ENCODE measurements around the gene GALNT14.

GALNT14 gene

DNA sequence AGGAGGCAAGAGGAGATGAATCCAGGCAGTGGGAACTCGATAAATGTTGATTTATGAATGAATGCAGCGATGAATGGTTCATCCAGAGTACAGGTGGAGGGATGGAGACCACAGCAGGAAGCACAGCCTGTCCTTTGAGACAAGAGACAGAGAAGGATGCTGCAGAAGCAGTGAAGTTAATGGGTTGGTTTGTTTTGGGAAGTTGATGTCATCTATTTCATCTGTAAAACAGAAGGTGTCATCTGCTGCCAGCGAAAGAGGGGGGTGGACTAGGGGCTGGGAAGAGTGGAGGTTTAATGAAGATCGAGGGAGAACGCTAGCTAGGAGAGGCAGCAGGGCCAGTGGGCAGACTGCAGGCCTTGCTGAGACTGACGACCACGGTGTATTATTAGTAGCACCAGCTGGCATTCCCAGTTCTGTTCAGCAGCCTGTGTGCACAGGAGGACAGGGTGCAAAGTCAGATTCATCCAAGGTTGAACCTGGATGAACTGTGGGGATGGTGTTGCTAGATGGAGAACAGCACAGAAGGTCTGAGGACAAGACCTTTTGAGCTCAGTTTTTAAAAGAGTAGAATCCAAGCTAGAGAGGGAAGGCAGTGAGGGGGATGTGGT is 210.7 kb downstream of the GALNT14 start:
- no peak for DNase-seq (ENCODE audit: low read depth)
- no peak overlapping the region for H3K4me3 ChIP-seq (ENCODE audit: low read depth, low read length)
- TF ChIP-seq, protein P1, sequence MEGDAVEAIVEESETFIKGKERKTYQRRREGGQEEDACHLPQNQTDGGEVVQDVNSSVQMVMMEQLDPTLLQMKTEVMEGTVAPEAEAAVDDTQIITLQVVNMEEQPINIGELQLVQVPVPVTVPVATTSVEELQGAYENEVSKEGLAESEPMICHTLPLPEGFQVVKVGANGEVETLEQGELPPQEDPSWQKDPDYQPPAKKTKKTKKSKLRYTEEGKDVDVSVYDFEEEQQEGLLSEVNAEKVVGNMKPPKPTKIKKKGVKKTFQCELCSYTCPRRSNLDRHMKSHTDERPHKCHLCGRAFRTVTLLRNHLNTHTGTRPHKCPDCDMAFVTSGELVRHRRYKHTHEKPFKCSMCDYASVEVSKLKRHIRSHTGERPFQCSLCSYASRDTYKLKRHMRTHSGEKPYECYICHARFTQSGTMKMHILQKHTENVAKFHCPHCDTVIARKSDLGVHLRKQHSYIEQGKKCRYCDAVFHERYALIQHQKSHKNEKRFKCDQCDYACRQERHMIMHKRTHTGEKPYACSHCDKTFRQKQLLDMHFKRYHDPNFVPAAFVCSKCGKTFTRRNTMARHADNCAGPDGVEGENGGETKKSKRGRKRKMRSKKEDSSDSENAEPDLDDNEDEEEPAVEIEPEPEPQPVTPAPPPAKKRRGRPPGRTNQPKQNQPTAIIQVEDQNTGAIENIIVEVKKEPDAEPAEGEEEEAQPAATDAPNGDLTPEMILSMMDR (IDR thresholded peaks at IDR 0.05; ENCODE audit: insufficient read depth, low read depth, low read length, missing control alignments): no peak

DNA sequence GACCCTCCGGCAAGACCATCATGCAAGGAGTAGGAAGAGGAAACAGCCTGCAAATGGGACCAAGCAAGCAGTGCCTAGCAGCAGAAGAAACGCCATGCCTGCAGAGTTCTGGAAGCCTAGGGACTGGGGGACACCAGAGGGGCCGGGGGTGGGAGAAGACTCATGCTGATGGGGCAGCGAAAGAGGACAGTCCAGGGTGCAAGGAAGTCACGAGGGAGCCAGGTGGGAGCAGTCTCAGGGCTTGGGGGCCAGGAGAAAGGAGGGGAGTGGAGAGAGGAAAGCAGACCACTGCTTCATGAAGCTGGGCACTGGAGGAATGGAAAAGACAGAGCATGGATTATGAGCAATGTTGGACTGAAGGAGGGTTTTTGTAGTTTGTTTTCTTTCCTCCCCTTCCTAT is 211.6 kb downstream of the GALNT14 start:
- no peak for DNase-seq (ENCODE audit: low read depth)

DNA sequence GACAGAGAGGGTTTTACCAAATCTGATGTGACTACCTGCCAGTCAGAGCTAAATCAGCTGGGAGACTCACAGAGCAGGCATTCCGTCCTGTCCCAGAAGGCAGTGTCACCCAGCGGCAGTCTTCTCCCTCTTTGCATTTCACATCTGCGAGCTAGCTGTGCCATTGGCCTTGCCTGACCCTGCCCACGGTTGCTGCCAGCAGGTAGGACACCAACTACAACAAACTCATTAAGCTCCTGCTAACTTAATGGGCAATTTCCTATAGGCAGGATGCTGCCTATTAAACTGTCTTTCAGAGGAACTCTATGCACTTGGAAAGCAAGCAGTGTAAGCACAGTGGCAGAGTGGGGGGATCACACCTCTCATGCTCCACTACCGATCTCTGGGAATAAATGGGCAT is 214.6 kb downstream of the GALNT14 start:
- TF ChIP-seq, protein P1 (IDR thresholded peaks at IDR 0.05; ENCODE audit: insufficient read depth, low read depth, low read length, missing control alignments): no peak
- DNase-seq (ENCODE audit: low read depth): no peak
- no peak overlapping the region for H3K4me3 ChIP-seq (ENCODE audit: low read depth, low read length)

More for the DNA sequence above, 211.6 kb downstream of the GALNT14 start:
- H3K4me3 ChIP-seq (ENCODE audit: low read depth, low read length): no peak overlapping the region
- TF ChIP-seq, protein P1 (IDR thresholded peaks at IDR 0.05; ENCODE audit: insufficient read depth, low read depth, low read length, missing control alignments): no peak

DNA sequence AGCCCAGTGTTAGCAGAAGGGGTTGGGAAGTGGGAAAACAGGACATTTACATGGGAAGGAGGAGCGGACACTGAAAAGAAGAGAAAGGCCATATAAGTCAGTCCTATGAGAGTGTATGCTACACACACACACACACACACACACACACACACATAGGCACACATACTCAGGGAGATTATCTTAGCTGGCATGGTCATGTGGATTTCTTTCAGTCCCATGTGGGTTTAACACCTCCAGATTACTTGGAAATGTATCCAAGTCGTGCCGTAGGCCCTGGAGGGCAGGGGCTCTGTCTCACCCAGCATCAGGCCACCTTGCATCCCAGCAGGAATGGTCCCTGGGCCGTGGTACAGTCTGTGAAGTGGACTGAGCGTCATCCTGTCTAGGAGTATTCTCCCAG is 217.7 kb downstream of the GALNT14 start:
- no peak overlapping the region for H3K4me3 ChIP-seq (ENCODE audit: low read depth, low read length)
- TF ChIP-seq, protein P1 (IDR thresholded peaks at IDR 0.05; ENCODE audit: insufficient read depth, low read depth, low read length, missing control alignments): no peak
- no peak for DNase-seq (ENCODE audit: low read depth)

DNA sequence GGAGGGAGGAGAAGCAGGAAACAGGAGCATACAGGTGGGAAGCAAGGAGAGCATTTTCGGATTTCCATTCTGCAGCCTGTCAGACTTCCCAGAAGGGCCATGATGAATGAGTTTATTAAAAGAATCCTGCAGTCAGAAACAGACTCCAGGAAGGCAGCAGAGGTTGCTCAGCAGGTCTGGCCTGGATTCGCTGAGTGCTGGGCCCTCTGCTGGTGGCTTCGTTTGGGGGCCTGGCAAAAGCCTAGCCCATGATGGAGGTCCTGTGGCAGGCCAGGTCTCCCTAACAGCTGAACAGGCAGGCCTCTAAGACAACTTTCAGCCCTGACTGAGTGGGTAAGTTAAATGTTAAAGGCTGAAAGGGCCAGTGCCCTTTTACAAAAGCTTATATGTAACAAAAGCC is 222.8 kb downstream of the GALNT14 start:
- H3K4me3 ChIP-seq (ENCODE audit: low read depth, low read length): no peak overlapping the region
- TF ChIP-seq, protein P1 (IDR thresholded peaks at IDR 0.05; ENCODE audit: insufficient read depth, low read depth, low read length, missing control alignments): peak; percentile 32
- peak; percentile 21 for DNase-seq (ENCODE audit: low read depth)

DNA sequence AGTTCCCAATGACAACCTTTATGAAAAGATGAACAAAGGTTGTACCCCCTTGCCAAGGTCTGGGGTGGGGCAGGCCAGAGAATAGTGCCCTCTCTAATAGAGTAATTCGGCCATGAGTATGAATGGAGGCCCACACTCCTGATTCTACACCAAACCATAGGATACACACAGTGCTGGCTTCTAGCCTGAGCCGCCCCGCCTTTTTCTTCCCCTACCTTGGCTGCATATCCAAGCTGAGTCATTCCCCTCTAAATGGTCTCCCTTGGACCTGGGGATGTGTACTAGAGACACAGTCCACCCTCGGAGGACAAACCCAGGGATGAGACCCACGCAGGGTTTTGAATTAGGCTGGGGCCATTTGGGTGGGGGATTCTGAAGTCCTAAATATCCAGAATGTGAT is 223.8 kb downstream of the GALNT14 start:
- no peak overlapping the region for H3K4me3 ChIP-seq (ENCODE audit: low read depth, low read length)
- TF ChIP-seq, protein P1 (IDR thresholded peaks at IDR 0.05; ENCODE audit: insufficient read depth, low read depth, low read length, missing control alignments): no peak
- no peak for DNase-seq (ENCODE audit: low read depth)

DNA sequence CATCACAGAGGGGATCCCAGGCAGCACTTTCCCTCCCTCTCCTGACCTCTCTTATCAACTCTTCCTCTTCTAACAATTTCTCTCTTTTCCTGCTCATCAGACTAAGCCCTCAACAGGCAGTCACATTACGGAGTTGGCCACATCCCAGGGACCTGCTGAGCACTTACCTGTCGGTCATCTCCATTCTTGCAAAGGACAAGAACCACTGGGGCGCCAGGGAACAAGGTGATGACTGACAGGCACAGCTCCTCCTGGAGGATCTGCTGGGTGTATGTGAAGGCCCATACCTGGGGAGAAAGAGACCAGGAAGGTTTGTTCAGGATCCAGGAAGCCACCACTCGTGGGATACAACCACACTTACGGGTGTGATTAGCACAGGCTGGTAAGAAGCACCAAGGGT is 226.2 kb downstream of the GALNT14 start:
- TF ChIP-seq, protein P1 (IDR thresholded peaks at IDR 0.05; ENCODE audit: insufficient read depth, low read depth, low read length, missing control alignments): no peak
- H3K4me3 ChIP-seq (ENCODE audit: low read depth, low read length): no peak overlapping the region
- no peak for DNase-seq (ENCODE audit: low read depth)
